Mucosa of rectum (tissue), 2 donors: Measurements from ENCODE around the gene OPN1SW.

Experiments used
- H3K27ac ChIP-seq, 2 donors: one replicate each; pipeline ENCODE4 v1.7.0; 2013; ENCODE audit warnings: inconsistent platforms in 2 of 2, low read depth in 2 of 2, low read length in 2 of 2
- H3K27me3 ChIP-seq, 2 donors: one replicate each; pipeline ENCODE4 v1.7.0; 2013; ENCODE audit warnings: low read length in 2 of 2; ENCODE audit not compliant: control insufficient read depth in 2 of 2, insufficient read depth in 2 of 2
- H3K36me3 ChIP-seq, 2 donors: one replicate each; pipeline ENCODE4 v1.7.0; 2013; ENCODE audit warnings: low read length in 2 of 2; ENCODE audit not compliant: control insufficient read depth in 2 of 2, insufficient read depth in 2 of 2
- H3K4me1 ChIP-seq, 2 donors: one replicate each; pipeline ENCODE4 v1.7.0; 2013; ENCODE audit warnings: low read length in 2 of 2, mild to moderate bottlenecking in 1 of 2; ENCODE audit not compliant: control insufficient read depth in 2 of 2, insufficient read depth in 2 of 2
- H3K4me3 ChIP-seq, 2 donors: one replicate each; pipeline ENCODE4 v1.7.0; 2013; ENCODE audit warnings: low read length in 2 of 2
- H3K9ac ChIP-seq, 2 donors: one replicate each; pipeline ENCODE4 v1.7.0; 2013; ENCODE audit warnings: low read length in 2 of 2, low read depth in 1 of 2, mild to moderate bottlenecking in 1 of 2
- H3K9me3 ChIP-seq, 2 donors: one replicate each; pipeline ENCODE4 v1.7.0; 2013; ENCODE audit warnings: low read length in 2 of 2; ENCODE audit not compliant: control insufficient read depth in 2 of 2
- donor health status: healthy.
- donor health status: Normal muscosa, but diverticular disease.

Gene OPN1SW

DNA sequence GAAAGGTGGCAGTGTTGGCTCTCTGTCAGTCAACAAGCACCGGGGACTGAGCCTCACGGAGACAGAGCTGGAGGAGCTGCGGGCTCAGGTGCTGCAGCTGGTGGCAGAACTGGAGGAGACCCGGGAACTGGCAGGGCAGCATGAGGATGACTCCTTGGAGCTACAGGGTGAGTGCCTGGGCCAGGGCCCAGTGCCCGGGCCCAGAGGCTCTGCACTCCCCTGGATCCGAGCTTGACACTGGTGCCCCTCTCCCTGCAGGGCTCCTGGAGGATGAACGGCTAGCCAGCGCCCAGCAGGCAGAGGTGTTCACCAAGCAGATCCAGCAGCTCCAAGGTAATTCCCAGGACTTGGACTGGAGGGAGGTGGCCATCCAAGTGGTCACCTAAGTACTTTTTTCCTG lies 18.8 kb upstream of the OPN1SW start:
- H3K36me3 ChIP-seq, result no peaks in the 10 kb centered on the region
- peaks cover 0 to 6% of the 10 kb centered on the region in 2 donors for H3K27me3 ChIP-seq
- H3K27ac ChIP-seq, result no peak overlapping the region
- H3K9me3 ChIP-seq, result no peaks in the 10 kb centered on the region
- no peak overlapping the region for H3K9ac ChIP-seq
- H3K4me3 ChIP-seq, result no peak overlapping the region
- peaks cover 6 to 7% of the 10 kb centered on the region in 2 donors for H3K4me1 ChIP-seq

DNA sequence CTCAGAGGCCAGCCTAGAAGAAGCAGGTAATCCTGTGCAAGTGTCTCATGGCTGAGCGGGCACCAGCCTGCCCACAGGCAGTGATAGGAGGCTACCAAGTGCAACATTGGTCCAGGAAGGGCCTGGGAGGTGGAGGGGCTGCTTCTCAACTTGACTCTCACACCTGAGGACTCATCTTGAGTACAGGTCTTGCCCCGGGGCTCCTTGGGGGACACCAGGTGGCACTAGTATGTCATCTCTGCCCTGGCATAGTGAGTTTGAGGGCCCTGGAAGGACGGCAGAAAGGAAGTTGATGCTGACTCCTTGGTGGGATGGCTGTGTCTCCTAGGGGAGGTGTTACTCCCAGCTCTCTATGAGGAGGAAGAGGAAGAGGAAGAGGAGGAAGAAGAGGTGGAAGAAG lies 18.4 kb upstream of the OPN1SW start:
- Histone ChIP-seq H3K27me3 (peaks cover 0 to 6% of the 10 kb centered on the region in 2 donors), H3K27ac (no peak overlapping the region), H3K9me3 (no peaks in the 10 kb centered on the region), H3K4me1 (peaks cover 6 to 7% of the 10 kb centered on the region in 2 donors), H3K9ac (no peak overlapping the region), H3K36me3 (no peaks in the 10 kb centered on the region), H3K4me3 (no peak overlapping the region)

DNA sequence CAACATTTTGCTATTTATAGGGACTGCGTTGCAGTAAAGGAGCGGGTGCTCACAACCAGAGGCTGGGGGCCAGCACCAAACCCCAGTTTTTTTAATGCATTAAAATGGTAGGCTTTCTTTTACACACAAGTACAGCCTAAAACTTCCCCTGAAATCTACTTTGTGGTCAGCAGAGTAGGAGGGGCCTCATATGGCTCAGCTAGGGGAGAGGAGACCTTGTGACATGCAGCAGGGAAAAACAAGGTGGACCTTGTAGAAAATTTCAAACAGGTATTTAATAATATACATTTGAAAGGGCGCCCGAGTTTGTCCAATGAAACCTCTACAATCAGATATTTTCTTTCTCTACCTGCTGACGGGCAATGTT lies 17.6 kb upstream of the OPN1SW start:
- Histone ChIP-seq H3K27ac (no peak overlapping the region), H3K9me3 (no peaks in the 10 kb centered on the region), H3K4me3 (no peak overlapping the region), H3K27me3 (peaks cover 0 to 6% of the 10 kb centered on the region in 2 donors), H3K4me1 (peaks cover 6 to 7% of the 10 kb centered on the region in 2 donors), H3K36me3 (no peaks in the 10 kb centered on the region), H3K9ac (no peak overlapping the region)

DNA sequence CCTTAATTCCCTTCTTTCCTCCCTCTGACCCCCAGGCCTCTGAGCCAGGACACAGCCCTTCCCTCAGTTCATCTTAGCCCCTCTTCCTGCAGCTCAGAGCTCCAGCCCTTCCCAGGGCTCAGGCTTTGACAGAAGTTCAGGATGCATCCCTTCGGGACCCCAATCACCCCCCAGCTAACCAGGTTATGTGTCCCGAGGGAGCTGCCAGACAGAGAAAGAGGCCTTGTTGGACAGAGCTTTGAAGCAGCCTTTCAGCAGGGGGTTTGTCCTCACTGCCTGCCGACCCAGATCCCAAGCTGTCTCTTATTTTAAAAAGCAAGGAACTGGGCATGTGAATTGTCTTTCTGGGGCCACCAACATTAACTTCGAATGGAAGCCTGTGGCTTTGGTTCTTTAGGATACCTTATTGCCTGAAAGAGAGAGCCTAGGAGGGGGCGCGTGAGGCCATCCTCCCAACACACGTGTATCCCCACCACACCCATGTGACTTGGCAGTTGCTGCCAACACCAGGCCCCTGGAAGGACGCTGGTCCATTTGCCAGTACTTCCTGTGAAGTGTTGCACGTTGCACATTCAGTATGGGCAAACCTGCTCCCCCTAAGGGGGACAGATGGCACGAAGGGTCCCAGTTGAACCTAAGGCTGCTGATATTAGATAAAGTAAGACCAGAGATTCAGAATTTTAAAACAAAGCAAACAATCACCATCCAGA lies 17.0 kb upstream of the OPN1SW start:
- Histone ChIP-seq H3K4me3 (no peak overlapping the region), H3K9ac (no peak overlapping the region), H3K9me3 (no peaks in the 10 kb centered on the region)

DNA sequence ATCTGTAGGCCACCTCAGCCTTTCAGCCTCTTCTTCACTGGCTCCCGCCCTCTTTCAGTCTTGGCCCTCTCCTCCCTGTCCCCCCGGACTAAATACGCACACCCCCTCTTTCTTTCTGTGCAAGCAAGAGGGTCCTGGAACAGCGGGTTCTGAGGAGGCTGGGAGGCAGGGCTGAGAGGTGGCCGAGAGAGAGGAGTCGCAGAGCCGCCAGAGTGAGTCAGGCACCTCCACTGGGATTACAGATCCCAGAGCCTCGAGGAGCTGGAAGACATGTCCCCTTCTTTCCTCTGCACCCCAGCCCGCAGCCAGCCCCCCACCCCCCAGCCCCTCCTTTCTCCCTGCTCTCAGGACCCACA lies 16.4 kb upstream of the OPN1SW start:
- H3K27me3 ChIP-seq, result peaks cover 0 to 6% of the 10 kb centered on the region in 2 donors
- no peak overlapping the region for H3K27ac ChIP-seq
- no peaks in the 10 kb centered on the region for H3K36me3 ChIP-seq
- peak overlapping the region in 1 of 2 donors; percentile 61 for H3K9ac ChIP-seq
- H3K4me1 ChIP-seq, result peaks cover 6 to 7% of the 10 kb centered on the region in 2 donors
- H3K4me3 ChIP-seq, result peak overlapping the region; percentile 69 to 77
- H3K9me3 ChIP-seq, result no peaks in the 10 kb centered on the region

More for the DNA sequence above, 17.0 kb upstream of the OPN1SW start:
- Histone ChIP-seq H3K36me3 (no peaks in the 10 kb centered on the region), H3K27me3 (peaks cover 0 to 6% of the 10 kb centered on the region in 2 donors), H3K27ac (no peak overlapping the region), H3K4me1 (peaks cover 6 to 7% of the 10 kb centered on the region in 2 donors)

DNA sequence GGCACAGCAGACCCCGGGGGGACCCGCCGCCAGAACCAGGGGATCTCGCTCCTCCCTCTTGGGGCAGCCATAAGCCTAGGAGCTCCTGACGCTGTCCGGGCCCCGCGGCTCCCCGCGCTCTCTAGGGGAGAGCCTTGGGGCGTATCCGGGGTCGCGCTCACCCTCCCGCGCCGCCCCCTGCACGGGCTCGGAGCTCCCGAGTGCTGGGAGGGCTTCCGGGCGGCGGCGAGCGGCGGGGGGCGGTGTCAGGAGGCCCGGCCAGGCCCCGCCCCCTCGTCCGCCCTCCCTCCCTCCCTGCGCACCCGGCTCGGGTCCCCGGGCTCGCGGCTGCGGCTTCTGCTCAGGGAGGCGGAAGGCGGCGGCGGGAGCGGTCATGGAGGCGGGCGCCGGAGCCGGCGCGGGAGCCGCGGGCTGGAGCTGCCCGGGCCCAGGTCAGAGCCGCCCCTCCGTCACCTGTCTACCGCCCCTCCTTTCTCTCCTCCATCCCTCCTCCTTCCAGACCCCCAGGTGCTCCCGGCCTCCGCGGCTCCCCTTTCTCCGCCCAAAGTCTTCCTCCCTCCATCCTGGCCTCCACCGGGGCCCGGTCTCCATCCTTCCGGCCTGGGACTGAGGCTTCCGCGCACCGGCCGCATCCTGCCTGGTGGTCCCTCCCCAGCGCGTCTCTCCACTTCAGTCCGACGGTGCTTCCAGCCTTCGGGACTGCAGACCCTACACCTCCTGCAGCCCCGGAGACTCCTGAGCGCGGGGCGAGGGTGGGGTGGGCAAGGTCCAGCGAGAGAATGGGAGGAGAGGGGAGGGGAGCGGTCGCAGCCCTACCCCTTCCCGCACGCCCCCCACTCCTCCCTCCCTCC lies 15.8 kb upstream of the OPN1SW start, which contains the start of gene CCDC136:
TSS of gene CCDC136 (plus strand) at position 848 of the 851 bp plus-strand sequence. CDS start 444 bp downstream, outside the sequence.
- Histone ChIP-seq H3K4me1 (peaks cover 6 to 7% of the 10 kb centered on the region in 2 donors), H3K9me3 (no peaks in the 10 kb centered on the region), H3K9ac (peak within 1 kb of the TSS; percentile 47 to 61), H3K36me3 (no peaks in the 10 kb centered on the region), H3K27me3 (peaks cover 0 to 6% of the 10 kb centered on the region in 2 donors), H3K4me3 (peak within 1 kb of the TSS; percentile 71 to 77), H3K27ac (no peak within 1 kb of the TSS)

DNA sequence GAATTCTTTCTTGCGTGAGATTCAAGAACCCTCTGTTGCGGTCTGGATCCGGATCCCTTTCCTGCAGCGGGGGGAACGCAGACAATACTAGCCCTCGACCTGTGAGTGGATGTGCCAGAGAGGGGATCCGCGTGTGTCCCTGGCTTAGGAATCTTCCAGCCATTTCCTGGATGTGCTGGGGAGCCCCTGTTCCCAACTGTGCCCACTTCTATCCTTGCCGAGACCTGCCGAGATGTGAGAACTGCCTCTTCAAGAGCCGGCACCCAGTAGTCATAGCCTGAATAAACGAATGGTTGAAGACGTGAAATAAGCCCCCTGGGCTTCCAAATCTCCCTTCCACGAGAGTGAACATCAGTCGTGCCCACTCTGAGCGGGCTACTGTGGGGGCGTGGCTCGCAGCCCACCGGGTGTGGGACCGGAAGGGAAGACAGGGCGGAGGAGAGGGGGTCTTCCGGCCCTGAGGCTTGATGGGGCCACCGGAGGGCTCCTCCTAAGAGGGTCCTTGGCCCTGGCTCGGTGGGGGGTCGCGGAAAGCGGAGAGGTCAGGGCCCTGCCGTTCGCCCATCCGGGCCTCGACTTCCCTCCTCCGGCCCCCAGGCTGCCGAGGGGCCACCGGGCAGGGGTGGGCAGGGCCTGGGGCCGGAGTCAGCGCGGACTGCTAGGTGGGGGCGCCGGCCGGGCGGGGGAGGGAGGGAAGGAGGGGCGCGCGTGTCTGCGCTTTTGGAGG lies 14.9 kb upstream of the OPN1SW start:
- H3K4me3 ChIP-seq, result peak overlapping the region; percentile 71 to 77
- peak overlapping the region in 1 of 2 donors; percentile 61 for H3K9ac ChIP-seq
- H3K9me3 ChIP-seq, result no peaks in the 10 kb centered on the region
- peaks cover 6 to 7% of the 10 kb centered on the region in 2 donors for H3K4me1 ChIP-seq
- no peak overlapping the region for H3K27ac ChIP-seq
- H3K27me3 ChIP-seq, result peaks cover 0 to 6% of the 10 kb centered on the region in 2 donors
- H3K36me3 ChIP-seq, result no peaks in the 10 kb centered on the region

DNA sequence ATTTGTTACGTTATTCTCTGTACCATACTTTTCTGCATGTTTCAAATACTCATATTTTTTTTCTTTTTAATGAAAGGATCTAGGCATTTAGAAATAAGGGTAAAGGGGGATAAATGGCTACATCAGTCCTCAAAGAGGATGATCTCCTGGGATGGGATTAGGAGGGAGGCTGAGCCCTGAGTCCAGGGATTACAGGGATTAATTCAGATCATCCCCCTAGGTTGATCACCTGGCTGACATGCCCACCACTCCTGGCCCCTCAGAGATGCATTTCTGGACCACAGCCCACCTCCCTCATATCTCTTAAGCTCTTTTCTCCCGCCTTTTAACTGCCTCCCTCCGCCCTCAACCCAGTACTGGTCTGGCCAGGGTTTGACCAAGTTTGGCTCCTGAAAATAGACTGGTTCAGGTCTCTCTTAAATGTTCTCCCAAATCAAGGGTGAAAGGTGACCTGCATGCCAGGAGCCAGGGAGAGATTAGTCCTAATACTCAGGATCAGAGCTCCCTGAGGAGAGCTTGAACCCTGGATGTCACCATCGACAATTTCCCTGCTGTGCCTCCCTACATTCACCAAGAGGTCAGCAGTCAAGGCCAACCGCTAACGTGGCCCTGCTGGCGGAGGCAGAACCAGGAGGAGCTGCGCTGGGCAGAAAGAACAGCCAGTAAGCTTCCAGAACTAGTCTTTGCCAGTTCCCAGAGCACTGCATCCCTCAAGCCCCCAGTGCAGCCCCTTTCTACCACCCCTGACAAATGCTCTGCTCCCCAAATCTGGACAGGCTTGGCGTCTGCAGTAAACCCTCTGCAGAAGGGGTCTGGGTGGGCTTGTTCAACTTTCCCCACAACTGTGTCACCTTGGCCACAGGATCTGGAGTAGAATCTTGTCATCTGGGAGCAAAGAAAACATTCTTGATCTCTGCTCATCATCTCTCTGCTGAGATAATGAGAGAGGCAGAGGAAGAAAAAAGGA lies 13.1 kb upstream of the OPN1SW start:
- Histone ChIP-seq H3K36me3 (no peaks in the 10 kb centered on the region), H3K9me3 (no peaks in the 10 kb centered on the region), H3K27me3 (peaks cover 0 to 6% of the 10 kb centered on the region in 2 donors), H3K4me3 (no peak overlapping the region), H3K27ac (no peak overlapping the region), H3K4me1 (peaks cover 6 to 7% of the 10 kb centered on the region in 2 donors), H3K9ac (no peak overlapping the region)

DNA sequence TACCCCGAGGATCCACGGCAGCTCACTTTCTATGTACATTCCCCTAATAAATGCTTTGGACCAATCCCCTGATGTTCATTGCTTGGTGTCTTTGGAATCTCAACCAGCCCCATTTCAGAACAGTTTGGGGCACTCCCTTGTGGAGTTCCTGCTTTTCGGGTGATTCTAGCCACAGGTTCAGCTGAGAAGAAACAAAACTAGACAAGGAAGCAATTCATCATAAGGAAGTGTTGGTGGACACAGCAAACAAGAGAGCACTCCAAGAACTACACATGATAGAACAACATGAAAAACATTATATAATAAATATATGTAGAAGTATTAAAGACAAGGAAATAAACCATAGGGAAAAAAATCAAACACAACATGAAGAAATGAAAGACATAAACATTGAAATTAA lies 10.1 kb upstream of the OPN1SW start:
- no peak overlapping the region for H3K9ac ChIP-seq
- peaks cover 0 to 4% of the 10 kb centered on the region in 2 donors for H3K4me1 ChIP-seq
- no peaks in the 10 kb centered on the region for H3K9me3 ChIP-seq
- H3K27ac ChIP-seq, result no peak overlapping the region
- no peaks in the 10 kb centered on the region for H3K36me3 ChIP-seq
- no peaks in the 10 kb centered on the region for H3K27me3 ChIP-seq
- no peak overlapping the region for H3K4me3 ChIP-seq
